Fibroblast of mammary gland (primary cell): ENCODE measurements around the gene ID4.

ENCODE experiments used
- DNase-seq: peaks from one replicate; pipeline ENCODE4 v3.0.0-alpha.2; 2010; ENCODE audit warnings: low read depth
- H3K4me3 ChIP-seq: 2 replicates; pipeline ENCODE4 v1.5.1; 2011; ENCODE audit warnings: low read depth, mild to moderate bottlenecking, low read length, moderate library complexity; ENCODE audit not compliant: control insufficient read depth
- TF ChIP-seq, protein P1 (sequence below): conservative IDR thresholded peaks from 2 replicates; pipeline ENCODE4 v1.5.1; 2011; ENCODE audit warnings: low read depth, low read length, inconsistent platforms; ENCODE audit not compliant: control insufficient read depth, insufficient read depth

ID4 gene

DNA sequence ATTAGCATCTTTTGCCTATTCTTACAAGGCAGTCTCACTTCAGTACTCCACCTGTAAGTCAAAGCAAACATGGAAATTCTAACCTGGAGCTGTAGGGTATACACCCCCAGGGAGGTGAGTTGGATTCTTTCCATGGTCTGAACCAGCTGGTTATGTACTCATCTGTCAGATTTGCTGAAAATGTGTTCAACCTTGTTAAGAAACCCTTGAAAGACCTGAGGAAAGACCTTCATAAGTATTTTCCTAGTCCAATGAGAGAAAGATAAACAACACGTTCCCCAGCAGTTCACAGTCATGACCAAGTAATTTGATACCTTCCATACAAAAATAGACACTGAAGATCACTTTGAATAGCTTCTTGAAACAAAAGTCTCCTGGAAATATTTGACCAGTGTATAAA, 42.5 kb downstream of the ID4 start:
- TF ChIP-seq, protein P1, sequence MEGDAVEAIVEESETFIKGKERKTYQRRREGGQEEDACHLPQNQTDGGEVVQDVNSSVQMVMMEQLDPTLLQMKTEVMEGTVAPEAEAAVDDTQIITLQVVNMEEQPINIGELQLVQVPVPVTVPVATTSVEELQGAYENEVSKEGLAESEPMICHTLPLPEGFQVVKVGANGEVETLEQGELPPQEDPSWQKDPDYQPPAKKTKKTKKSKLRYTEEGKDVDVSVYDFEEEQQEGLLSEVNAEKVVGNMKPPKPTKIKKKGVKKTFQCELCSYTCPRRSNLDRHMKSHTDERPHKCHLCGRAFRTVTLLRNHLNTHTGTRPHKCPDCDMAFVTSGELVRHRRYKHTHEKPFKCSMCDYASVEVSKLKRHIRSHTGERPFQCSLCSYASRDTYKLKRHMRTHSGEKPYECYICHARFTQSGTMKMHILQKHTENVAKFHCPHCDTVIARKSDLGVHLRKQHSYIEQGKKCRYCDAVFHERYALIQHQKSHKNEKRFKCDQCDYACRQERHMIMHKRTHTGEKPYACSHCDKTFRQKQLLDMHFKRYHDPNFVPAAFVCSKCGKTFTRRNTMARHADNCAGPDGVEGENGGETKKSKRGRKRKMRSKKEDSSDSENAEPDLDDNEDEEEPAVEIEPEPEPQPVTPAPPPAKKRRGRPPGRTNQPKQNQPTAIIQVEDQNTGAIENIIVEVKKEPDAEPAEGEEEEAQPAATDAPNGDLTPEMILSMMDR: no peak
- DNase-seq: no peak

DNA sequence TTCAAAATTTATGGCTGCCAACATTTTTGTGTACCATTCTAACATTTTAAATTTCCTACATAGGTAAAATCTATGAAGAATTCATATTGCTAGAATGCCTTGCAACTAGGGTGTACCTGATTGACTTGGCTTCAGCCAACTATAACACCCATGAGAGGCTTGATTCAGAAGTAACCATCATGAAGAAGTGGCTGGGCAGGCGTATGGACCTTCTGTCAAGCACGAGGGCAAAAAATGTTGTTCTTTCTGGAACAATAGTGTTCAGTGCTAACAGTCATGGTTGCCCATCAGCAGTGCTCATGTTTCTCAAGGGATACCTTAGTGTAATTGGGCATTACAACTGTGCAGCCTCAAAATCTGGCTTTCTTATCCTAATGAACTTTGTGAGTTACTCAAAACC, 42.9 kb downstream of the ID4 start:
- no peak overlapping the region for H3K4me3 ChIP-seq
- no peak for DNase-seq
- TF ChIP-seq, protein P1: no peak

More for the DNA sequence above, 42.5 kb downstream of the ID4 start:
- no peak overlapping the region for H3K4me3 ChIP-seq

DNA sequence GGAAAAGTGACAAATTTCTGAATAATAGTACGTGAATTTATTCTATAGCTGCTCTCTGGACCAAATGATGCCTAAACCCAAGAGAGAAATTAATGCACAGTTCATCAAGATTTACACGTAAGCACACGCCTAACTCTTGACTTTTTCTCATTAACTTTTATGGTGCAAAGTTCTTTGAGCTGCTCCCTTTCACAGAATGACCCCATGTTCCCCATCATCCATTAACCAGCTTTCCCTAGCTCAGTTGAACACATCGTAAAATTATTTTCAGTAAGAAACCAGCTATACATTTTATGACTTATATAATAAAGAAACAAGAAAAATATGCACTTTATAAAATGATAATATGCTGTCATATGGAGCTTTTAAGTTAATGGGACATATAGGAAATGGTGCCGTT, 54.3 kb downstream of the ID4 start:
- DNase-seq: no peak
- TF ChIP-seq, protein P1: no peak
- no peak overlapping the region for H3K4me3 ChIP-seq
